Esophagus squamous epithelium (tissue), 5 donors: Measurements from ENCODE around the gene DAB2IP. TPM values are rescaled to one million over a fixed set of nuclear protein-coding genes. Genes with fewer than 3 reads are reported as not detected.
A peak's percentile ranks its signal among the peaks of the same experiment; 100 is the strongest.

Experiments
- DNase-seq: peaks from one replicate; lab custom pipeline; 2025; lab: John Stamatoyannopoulos, UW
- H3K27ac ChIP-seq, 4 donors: fragments of 200-600 bp; sonication (generic); one replicate each; pipeline ENCODE4 v1.5.1; 2016 to 2019; ENCODE audit warnings: mild to moderate bottlenecking in 1 of 4
- H3K27me3 ChIP-seq, 4 donors: fragments of 200-600 bp; sonication (generic); 1 replicate in 3 of 4; 2 replicates in 1 of 4; pipeline versions ENCODE4 v1.5.1 to v1.6.0; 2017 to 2021; ENCODE audit warnings: antibody characterized with exemption in 1 of 4
- H3K36me3 ChIP-seq, 3 donors: fragments of 200-600 bp; sonication (generic); one replicate each; pipeline ENCODE4 v1.5.1; 2016 to 2019
- H3K4me1 ChIP-seq, 3 donors: fragments of 200-600 bp; sonication (generic); one replicate each; pipeline ENCODE4 v1.5.1; 2017 to 2019
- H3K4me3 ChIP-seq, 4 donors: fragments of 200-600 bp; sonication (generic); 1 replicate in 3 of 4; 2 replicates in 1 of 4; pipeline ENCODE4 v1.5.1; 2016 to 2019; ENCODE audit warnings: mild to moderate bottlenecking in 2 of 4, moderate library complexity in 1 of 4
- H3K9me3 ChIP-seq, 3 donors: fragments of 200-600 bp; sonication (generic); one replicate each; pipeline ENCODE4 v1.5.1; 2016 to 2019
- POLR2A ChIP-seq, 4 donors: fragments of 450-650 bp; IDR thresholded peaks; one replicate each; pipeline ENCODE4 v1.6.1; 2017; ENCODE audit warnings: antibody characterized with exemption in 4 of 4, mild to moderate bottlenecking in 4 of 4, moderate library complexity in 3 of 4
- whole genome bisulfite sequencing, 2 donors: methylation state at CpG; one replicate each; pipeline ENCODE4 v1.1.5; 2018; 5-methylcytosine and 5-hydroxymethylcytosine counted together
- intact Hi-C: fragments of 100-400 bp; cut with DNase I; formaldehyde crosslinking; loops from one replicate; pipeline ENCODE4 v1.15.0; 2022
- total RNA-seq, 4 donors: library from RNA; depleted of rRNA; stranded (reverse); fragments of >200 nt; gene quantifications; one replicate each; pipeline ENCODE4 v1.1.0, GENCODE V29; 2016
- TF ChIP-seq, protein P1 (sequence below), 6 experiments: fragments of 450-650 bp in 4 of 6; fragments of 200-600 bp in 2 of 6; sonication (generic) in 2 of 6; IDR thresholded peaks; one replicate each; pipeline ENCODE4 v1.5.1; 2016 to 2019; ENCODE audit warnings: antibody characterized with exemption in 6 of 6, mild to moderate bottlenecking in 4 of 6, moderate library complexity in 4 of 6
- donor health status: DM: yes; HTN: yes; CAD: no.

The DAB2IP gene
- total RNA-seq, 4 donors from 2014 or later: 28.3 to 48.8 (median 38.1) TPM

DNA sequence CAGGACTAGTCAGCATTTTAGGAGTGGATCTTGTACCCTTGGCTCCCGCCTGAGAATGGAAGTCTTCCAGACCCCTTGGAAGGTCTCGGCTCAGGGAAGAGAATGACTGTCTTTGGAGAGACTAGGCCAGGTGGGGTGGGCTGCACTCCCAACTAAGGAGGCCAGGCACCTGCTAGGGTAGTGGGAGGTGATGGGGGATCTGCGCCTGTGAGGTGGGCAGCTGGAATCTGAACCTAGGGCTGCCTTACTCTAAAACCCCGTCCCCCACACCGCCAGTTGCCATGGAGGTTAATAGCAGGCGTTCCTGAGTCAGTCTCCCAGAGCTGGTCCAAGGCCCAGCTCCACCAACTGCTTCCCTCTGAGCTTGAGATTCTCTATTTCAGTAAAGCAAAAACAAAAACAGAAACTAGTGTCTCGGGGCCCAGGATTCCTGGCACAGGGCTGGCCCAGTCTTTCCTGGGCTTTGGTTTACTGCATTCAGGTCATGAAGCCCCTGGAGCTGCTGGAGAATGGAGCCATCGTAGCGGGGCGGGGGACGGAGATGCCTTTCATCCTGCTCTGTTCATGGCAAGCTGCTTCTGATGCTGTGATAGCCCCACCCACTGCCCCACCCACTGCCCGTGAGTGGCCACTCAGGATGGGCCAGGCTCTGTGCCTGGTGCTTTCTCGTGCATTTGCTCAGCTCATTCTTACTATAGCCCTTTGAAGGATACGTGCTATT is 57.5 kb downstream of the DAB2IP start:
- Histone ChIP-seq H3K27ac (peak overlapping the region in 3 of 4 donors; percentile 36 to 48 (median 42)), H3K36me3 (no peaks in the 10 kb centered on the region)
- intact Hi-C loops: no loop called here

DNA sequence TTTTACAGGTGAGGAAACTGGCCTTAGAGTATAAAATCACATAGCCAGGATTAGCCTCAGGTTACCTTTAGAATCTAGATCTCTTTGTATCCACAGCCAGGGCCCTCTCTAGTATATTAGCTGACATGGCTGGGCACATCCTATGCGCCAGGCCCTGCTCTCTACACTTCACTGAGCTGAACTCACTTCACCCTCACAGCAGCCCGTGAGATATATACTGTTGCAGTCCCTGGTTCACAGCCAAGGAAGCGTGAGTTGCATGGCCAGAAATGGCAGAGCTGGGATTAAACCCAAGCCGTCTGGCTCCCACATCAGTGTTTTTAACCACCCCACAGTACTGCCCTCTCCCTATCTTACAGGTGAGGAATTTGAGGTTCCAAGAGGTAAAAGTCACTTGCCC is 58.4 kb downstream of the DAB2IP start:
- H3K36me3 ChIP-seq: no peaks in the 10 kb centered on the region
- peaks cover 30 to 100% (median 45%) of the 10 kb centered on the region in 3 donors for H3K4me1 ChIP-seq
- intact Hi-C loops: no loop called here
- no peak overlapping the region for H3K4me3 ChIP-seq
- no peak for TF ChIP-seq POLR2A (IDR thresholded peaks at IDR 0.05)
- TF ChIP-seq, protein P1, sequence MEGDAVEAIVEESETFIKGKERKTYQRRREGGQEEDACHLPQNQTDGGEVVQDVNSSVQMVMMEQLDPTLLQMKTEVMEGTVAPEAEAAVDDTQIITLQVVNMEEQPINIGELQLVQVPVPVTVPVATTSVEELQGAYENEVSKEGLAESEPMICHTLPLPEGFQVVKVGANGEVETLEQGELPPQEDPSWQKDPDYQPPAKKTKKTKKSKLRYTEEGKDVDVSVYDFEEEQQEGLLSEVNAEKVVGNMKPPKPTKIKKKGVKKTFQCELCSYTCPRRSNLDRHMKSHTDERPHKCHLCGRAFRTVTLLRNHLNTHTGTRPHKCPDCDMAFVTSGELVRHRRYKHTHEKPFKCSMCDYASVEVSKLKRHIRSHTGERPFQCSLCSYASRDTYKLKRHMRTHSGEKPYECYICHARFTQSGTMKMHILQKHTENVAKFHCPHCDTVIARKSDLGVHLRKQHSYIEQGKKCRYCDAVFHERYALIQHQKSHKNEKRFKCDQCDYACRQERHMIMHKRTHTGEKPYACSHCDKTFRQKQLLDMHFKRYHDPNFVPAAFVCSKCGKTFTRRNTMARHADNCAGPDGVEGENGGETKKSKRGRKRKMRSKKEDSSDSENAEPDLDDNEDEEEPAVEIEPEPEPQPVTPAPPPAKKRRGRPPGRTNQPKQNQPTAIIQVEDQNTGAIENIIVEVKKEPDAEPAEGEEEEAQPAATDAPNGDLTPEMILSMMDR (IDR thresholded peaks at IDR 0.05): no peak
- no peaks in the 10 kb centered on the region for H3K27me3 ChIP-seq
- DNase-seq: no peak
- H3K27ac ChIP-seq: peak overlapping the region; percentile 14 to 48 (median 39)
- no peaks in the 10 kb centered on the region for H3K9me3 ChIP-seq
- 34 to 54% methylated on average over 2 to 4 of the region's 4 CpGs for WGBS, 2 donors

More for the DNA sequence above, 57.5 kb downstream of the DAB2IP start:
- no peak overlapping the region for H3K4me3 ChIP-seq
- no peak for DNase-seq
- no peaks in the 10 kb centered on the region for H3K27me3 ChIP-seq
- WGBS, 2 donors: 63 to 67% methylated on average over 12 of the region's 14 CpGs
- H3K4me1 ChIP-seq: peaks cover 30 to 100% (median 52%) of the 10 kb centered on the region in 3 donors
- no peaks in the 10 kb centered on the region for H3K9me3 ChIP-seq
- TF ChIP-seq, protein P1 (IDR thresholded peaks at IDR 0.05): no peak
- no peak for TF ChIP-seq POLR2A (IDR thresholded peaks at IDR 0.05)

DNA sequence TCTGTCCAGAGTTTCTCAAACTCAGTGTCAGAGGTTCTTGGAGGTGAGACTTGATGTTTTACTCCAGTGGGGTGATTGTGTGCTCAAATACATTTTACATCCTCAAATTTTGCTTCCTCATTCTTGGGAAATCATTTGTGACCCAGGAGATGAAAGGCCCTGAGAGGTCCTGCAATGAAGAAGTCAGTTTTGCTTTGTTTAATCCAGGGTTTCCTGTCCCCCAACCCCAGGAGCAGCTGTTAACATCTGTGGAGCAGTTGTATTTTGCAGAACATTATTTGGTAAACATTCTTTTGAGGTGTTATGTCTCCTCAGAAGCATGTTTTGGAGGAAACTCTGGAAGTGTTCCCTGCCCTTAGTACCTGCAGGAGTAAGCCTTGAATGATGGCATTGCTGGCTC is 59.8 kb downstream of the DAB2IP start:
- intact Hi-C loops: no loop called here
- DNase-seq: no peak

DNA sequence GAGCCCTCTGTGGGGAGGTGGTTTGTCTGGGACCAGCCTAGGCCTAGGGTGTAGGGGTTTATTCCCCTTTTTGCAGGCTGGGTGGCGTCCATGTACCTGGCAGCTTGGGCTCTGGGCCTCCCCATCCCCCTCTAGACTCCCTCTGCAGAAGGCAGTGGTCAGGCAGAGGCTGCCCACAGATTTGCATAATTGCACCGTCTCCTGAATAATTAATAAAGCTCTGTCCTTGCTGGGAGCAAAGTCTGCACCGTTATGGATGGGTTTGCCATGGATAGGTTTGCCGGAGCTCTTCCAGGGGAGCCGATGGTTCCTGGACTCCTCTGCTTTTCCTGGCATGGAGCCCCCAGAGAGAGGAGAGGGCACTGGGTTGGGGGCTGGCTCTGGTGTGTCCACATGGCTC is 60.4 kb downstream of the DAB2IP start:
- no peaks in the 10 kb centered on the region for H3K36me3 ChIP-seq
- H3K27me3 ChIP-seq: no peaks in the 10 kb centered on the region
- intact Hi-C loops: no loop called here
- WGBS, 2 donors: 67 to 89% methylated on average over 1 to 5 of the region's 5 CpGs
- no peak for TF ChIP-seq POLR2A (IDR thresholded peaks at IDR 0.05)
- TF ChIP-seq, protein P1 (IDR thresholded peaks at IDR 0.05): no peak
- H3K27ac ChIP-seq: no peak overlapping the region
- H3K9me3 ChIP-seq: no peaks in the 10 kb centered on the region
- peaks cover 35 to 97% (median 44%) of the 10 kb centered on the region in 3 donors for H3K4me1 ChIP-seq
- no peak overlapping the region for H3K4me3 ChIP-seq
- DNase-seq: no peak

More for the DNA sequence above, 59.8 kb downstream of the DAB2IP start:
- Histone ChIP-seq H3K4me1 (peaks cover 31 to 97% (median 41%) of the 10 kb centered on the region in 3 donors), H3K4me3 (no peak overlapping the region), H3K27ac (peak overlapping the region in 1 of 4 donors; percentile 0), H3K27me3 (no peaks in the 10 kb centered on the region), H3K36me3 (no peaks in the 10 kb centered on the region), H3K9me3 (no peaks in the 10 kb centered on the region)
- no peak for TF ChIP-seq POLR2A (IDR thresholded peaks at IDR 0.05)
- TF ChIP-seq, protein P1 (IDR thresholded peaks at IDR 0.05): no peak

DNA sequence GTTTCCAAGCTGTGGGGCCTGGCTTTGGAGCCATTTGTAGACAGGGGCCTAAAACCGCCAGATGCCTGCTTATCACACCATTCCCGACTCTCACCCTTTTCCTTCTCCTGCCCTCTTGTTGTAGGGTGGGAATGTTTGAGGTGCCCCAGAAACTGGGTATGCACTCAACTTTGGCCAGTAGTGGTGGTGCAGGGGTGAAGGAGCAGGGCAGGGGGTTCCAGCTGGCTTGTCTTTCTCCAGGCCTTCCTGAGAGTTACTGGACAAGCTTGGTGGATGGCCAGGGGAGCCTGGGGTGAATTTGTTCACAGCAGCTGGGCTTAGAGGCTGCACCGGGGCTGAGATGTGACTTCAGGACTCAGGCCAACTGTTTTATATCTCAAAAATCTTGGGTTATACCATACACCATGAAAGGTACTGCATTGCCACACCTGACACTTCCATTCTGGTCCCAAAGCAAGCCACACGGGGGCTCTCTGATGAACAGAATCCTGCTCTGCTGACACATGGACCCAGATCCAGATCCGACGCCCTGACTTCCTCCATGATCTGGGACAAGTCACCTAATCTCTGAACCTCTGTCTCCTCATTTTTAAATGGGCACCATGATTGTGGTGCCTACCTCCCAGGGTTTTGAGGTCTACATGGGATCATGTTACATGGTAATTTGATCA is 62.1 kb downstream of the DAB2IP start:
- Histone ChIP-seq H3K9me3 (no peaks in the 10 kb centered on the region), H3K36me3 (no peaks in the 10 kb centered on the region), H3K4me3 (no peak overlapping the region), H3K27ac (no peak overlapping the region), H3K27me3 (no peaks in the 10 kb centered on the region), H3K4me1 (peaks cover 27 to 97% (median 46%) of the 10 kb centered on the region in 3 donors)
- TF ChIP-seq, protein P1 (IDR thresholded peaks at IDR 0.05): no peak
- no peak for TF ChIP-seq POLR2A (IDR thresholded peaks at IDR 0.05)
- 82 to 98% methylated on average over 5 of the region's 6 CpGs for WGBS, 2 donors
- no peak for DNase-seq
- intact Hi-C loops: no loop called here
